IPS-18a (cell line): ENCODE results near the gene CARMIL3.
A peak's percentile ranks its signal among the peaks of the same experiment; 100 is the strongest.

Experiments used
- H3K27ac ChIP-seq: one replicate; pipeline ENCODE4 v1.5.1; 2013; ENCODE audit warnings: low read length
- H3K27me3 ChIP-seq: one replicate; pipeline ENCODE4 v1.6.1; 2013; ENCODE audit warnings: mild to moderate bottlenecking, low read length; ENCODE audit not compliant: control insufficient read depth, insufficient read depth
- H3K36me3 ChIP-seq: one replicate; pipeline ENCODE4 v1.6.1; 2013; ENCODE audit warnings: low read depth, low read length; ENCODE audit not compliant: control insufficient read depth
- H3K4me1 ChIP-seq: one replicate; pipeline ENCODE4 v1.6.1; 2013; ENCODE audit warnings: low read depth, low read length; ENCODE audit not compliant: control insufficient read depth
- H3K4me3 ChIP-seq: one replicate; pipeline ENCODE4 v1.5.1; 2013; ENCODE audit warnings: low read length
- H3K9ac ChIP-seq: one replicate; pipeline ENCODE4 v1.6.1; 2013; ENCODE audit warnings: mild to moderate bottlenecking, low read length, moderate library complexity
- H3K9me3 ChIP-seq: one replicate; pipeline ENCODE4 v1.6.1; 2013; ENCODE audit warnings: low read depth, low read length; ENCODE audit not compliant: control insufficient read depth

The CARMIL3 gene

GRCh38 chr14:24094841-24095270 lies 43.0 kb downstream of the CARMIL3 start:
- Histone ChIP-seq H3K36me3 (peaks cover 19% of the 10 kb centered on the region), H3K4me1 (peaks cover 11% of the 10 kb centered on the region), H3K27ac (peak overlapping the region; percentile 31), H3K9ac (peak overlapping the region; percentile 95), H3K9me3 (no peaks in the 10 kb centered on the region), H3K27me3 (no peaks in the 10 kb centered on the region), H3K4me3 (peak overlapping the region; percentile 88)

- no peaks in the 10 kb centered on the region for H3K9me3 ChIP-seq
- peaks cover 11% of the 10 kb centered on the region for H3K4me1 ChIP-seq
- H3K27me3 ChIP-seq, result no peaks in the 10 kb centered on the region
- peak overlapping the region; percentile 88 for H3K4me3 ChIP-seq
- H3K9ac ChIP-seq, result peak overlapping the region; percentile 95
- H3K36me3 ChIP-seq, result peaks cover 26% of the 10 kb centered on the region
- peak overlapping the region; percentile 31 for H3K27ac ChIP-seq
Measured at GRCh38 chr14:24095271-24096068, 43.7 kb downstream of the CARMIL3 start.

- no peak overlapping the region for H3K9ac ChIP-seq
- H3K4me1 ChIP-seq, result peaks cover 11% of the 10 kb centered on the region
- no peaks in the 10 kb centered on the region for H3K9me3 ChIP-seq
- no peak overlapping the region for H3K4me3 ChIP-seq
- H3K27me3 ChIP-seq, result no peaks in the 10 kb centered on the region
- no peak overlapping the region for H3K27ac ChIP-seq
- peaks cover 35% of the 10 kb centered on the region for H3K36me3 ChIP-seq
Measured at GRCh38 chr14:24096545-24097181, 44.9 kb downstream of the CARMIL3 start.

- Histone ChIP-seq H3K9me3 (no peaks in the 10 kb centered on the region), H3K4me3 (no peak overlapping the region), H3K9ac (no peak overlapping the region), H3K27me3 (no peaks in the 10 kb centered on the region), H3K27ac (no peak overlapping the region), H3K4me1 (peaks cover 7% of the 10 kb centered on the region), H3K36me3 (peaks cover 44% of the 10 kb centered on the region)
Measured at GRCh38 chr14:24098229-24098926, 46.6 kb downstream of the CARMIL3 start.

- Histone ChIP-seq H3K4me3 (no peak overlapping the region), H3K27ac (no peak overlapping the region), H3K36me3 (peaks cover 51% of the 10 kb centered on the region), H3K9me3 (peaks cover 3% of the 10 kb centered on the region), H3K4me1 (peaks cover 4% of the 10 kb centered on the region), H3K9ac (no peak overlapping the region), H3K27me3 (no peaks in the 10 kb centered on the region)
Measured at GRCh38 chr14:24098927-24099813, 47.4 kb downstream of the CARMIL3 start.

- Histone ChIP-seq H3K27ac (no peak overlapping the region), H3K9ac (no peak overlapping the region), H3K36me3 (peaks cover 51% of the 10 kb centered on the region), H3K27me3 (no peaks in the 10 kb centered on the region), H3K4me3 (no peak overlapping the region), H3K4me1 (peaks cover 4% of the 10 kb centered on the region), H3K9me3 (peaks cover 3% of the 10 kb centered on the region)
Measured at GRCh38 chr14:24100197-24100981, 48.6 kb downstream of the CARMIL3 start.

- Histone ChIP-seq H3K36me3 (peaks cover 51% of the 10 kb centered on the region), H3K9me3 (peaks cover 3% of the 10 kb centered on the region), H3K4me1 (no peaks in the 10 kb centered on the region), H3K27me3 (no peaks in the 10 kb centered on the region), H3K27ac (no peak overlapping the region), H3K9ac (no peak overlapping the region), H3K4me3 (no peak overlapping the region)
Measured at GRCh38 chr14:24100982-24101494, 49.2 kb downstream of the CARMIL3 start.

GRCh38 chr14:24102357-24103048 lies 50.7 kb downstream of the CARMIL3 start:
- H3K9me3 ChIP-seq, result peaks cover 3% of the 10 kb centered on the region
- H3K9ac ChIP-seq, result no peak overlapping the region
- no peaks in the 10 kb centered on the region for H3K27me3 ChIP-seq
- H3K36me3 ChIP-seq, result peaks cover 51% of the 10 kb centered on the region
- no peaks in the 10 kb centered on the region for H3K4me1 ChIP-seq
- no peak overlapping the region for H3K27ac ChIP-seq
- H3K4me3 ChIP-seq, result no peak overlapping the region

GRCh38 chr14:24103451-24103850 lies 51.6 kb downstream of the CARMIL3 start:
- Histone ChIP-seq H3K4me1 (no peaks in the 10 kb centered on the region), H3K9me3 (peaks cover 3% of the 10 kb centered on the region), H3K9ac (no peak overlapping the region), H3K4me3 (no peak overlapping the region), H3K27me3 (no peaks in the 10 kb centered on the region), H3K36me3 (peaks cover 44% of the 10 kb centered on the region), H3K27ac (no peak overlapping the region)
